Activated T-helper 2 cell treated with anti-CD3 and anti-CD28 coated beads, Interferon-gamma antibody, Interleukin-2, Interleukin-4, amounts not matched to agents 10 μg/mL and 5 μg/mL and 100 μg/mL, durations not matched to agents 14 hours and 24 hours and 36 hours (primary cell): ENCODE data around the gene HNRNPH3. TPM values are rescaled to one million over a fixed set of nuclear protein-coding genes. Genes with fewer than 3 reads are reported as not detected.

Experiments used
- DNase-seq: peaks from one replicate; pipeline ENCODE4 v3.0.0; 2021; ENCODE audit warnings: low spot score
- H3K27ac Mint-ChIP-seq: one replicate; pipeline ENCODE4 v1.8.0; 2021; ENCODE audit warnings: mixed read lengths
- H3K27me3 Mint-ChIP-seq: one replicate; pipeline ENCODE4 v1.8.0; 2021; ENCODE audit warnings: low read depth, mixed read lengths
- H3K36me3 Mint-ChIP-seq: one replicate; pipeline ENCODE4 v1.8.0; 2021; ENCODE audit warnings: low read depth, mixed read lengths
- H3K4me1 Mint-ChIP-seq: one replicate; pipeline ENCODE4 v1.8.0; 2021; ENCODE audit warnings: low read depth, mixed read lengths
- H3K4me3 Mint-ChIP-seq: one replicate; pipeline ENCODE4 v1.8.0; 2021; ENCODE audit warnings: low read depth, mild to moderate bottlenecking, moderate library complexity, mixed read lengths
- H3K9me3 Mint-ChIP-seq: one replicate; pipeline ENCODE4 v1.8.0; 2021; ENCODE audit warnings: mixed read lengths
- intact Hi-C: fragments of 100-400 bp; cut with micrococcal nuclease; formaldehyde crosslinking; loops from one replicate; pipeline ENCODE4 v1.15.1; 2023
- total RNA-seq: library from RNA; stranded (reverse); gene quantifications from 2 replicates; pipeline ENCODE4 v1.2.3, GENCODE V29; 2022

HNRNPH3 gene
- total RNA-seq, 1 donor from 2014 or later: 183 TPM

GRCh38 chr10:68366600-68366999 lies 34.7 kb downstream of the HNRNPH3 start:
- no peak for DNase-seq
- peaks cover 4% of the 10 kb centered on the region for H3K4me1 Mint-ChIP-seq
- peaks cover 37% of the 10 kb centered on the region for H3K36me3 Mint-ChIP-seq
- H3K27me3 Mint-ChIP-seq: no peaks in the 10 kb centered on the region
- H3K27ac Mint-ChIP-seq: no peak overlapping the region
- peaks cover 9% of the 10 kb centered on the region for H3K9me3 Mint-ChIP-seq
- intact Hi-C loops: no loop called here
- no peak overlapping the region for H3K4me3 Mint-ChIP-seq

DNA sequence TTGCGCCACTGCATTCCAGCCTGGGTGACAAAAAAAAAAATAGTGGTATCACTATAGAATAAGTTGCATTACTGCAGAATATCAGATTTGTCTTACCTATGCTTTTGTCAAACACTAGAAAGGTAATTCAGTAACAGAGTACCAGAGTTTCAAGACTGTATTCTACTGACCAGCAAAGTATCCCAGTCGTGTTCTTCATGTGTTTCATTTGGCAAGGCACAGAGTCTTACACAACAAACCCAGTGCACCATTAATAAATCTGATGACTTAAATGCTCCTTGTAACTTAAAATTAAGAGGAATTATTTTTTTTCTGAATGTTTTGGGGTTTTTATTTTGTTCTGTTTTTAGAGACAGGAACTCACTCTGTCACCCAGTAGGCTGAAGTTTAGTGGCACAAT lies 35.3 kb downstream of the HNRNPH3 start:
- Mint-ChIP-seq H3K4me3 (no peak overlapping the region), H3K27ac (no peak overlapping the region), H3K9me3 (peaks cover 12% of the 10 kb centered on the region), H3K27me3 (no peaks in the 10 kb centered on the region), H3K36me3 (peaks cover 38% of the 10 kb centered on the region), H3K4me1 (peaks cover 4% of the 10 kb centered on the region)
- no peak for DNase-seq
- intact Hi-C loops: no loop called here

DNA sequence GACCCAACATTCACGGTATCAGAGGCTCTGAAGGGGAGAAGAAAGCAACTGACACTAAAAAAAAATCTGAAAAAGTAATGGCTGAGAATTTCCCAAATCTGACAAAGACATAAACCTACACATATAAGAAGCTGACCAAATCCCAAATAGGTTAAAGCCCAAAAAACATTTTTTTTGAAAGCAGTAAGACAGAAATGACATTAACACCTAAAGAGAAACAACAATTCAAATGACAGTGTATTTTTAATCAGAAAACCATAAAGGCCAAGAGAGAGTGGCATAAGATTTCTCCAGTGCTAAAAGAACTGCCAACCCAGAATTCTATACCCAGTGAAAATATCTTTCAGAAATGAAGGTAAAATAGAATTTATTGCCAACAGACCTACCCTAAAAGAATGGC lies 39.7 kb downstream of the HNRNPH3 start:
- DNase-seq: no peak
- H3K9me3 Mint-ChIP-seq: peaks cover 20% of the 10 kb centered on the region
- peaks cover 65% of the 10 kb centered on the region for H3K36me3 Mint-ChIP-seq
- intact Hi-C loops: no loop called here
- no peaks in the 10 kb centered on the region for H3K4me1 Mint-ChIP-seq
- H3K4me3 Mint-ChIP-seq: no peak overlapping the region
- no peaks in the 10 kb centered on the region for H3K27me3 Mint-ChIP-seq
- no peak overlapping the region for H3K27ac Mint-ChIP-seq

- intact Hi-C loops: no loop called here
- Mint-ChIP-seq H3K27ac (no peak overlapping the region), H3K4me1 (no peaks in the 10 kb centered on the region), H3K27me3 (no peaks in the 10 kb centered on the region), H3K9me3 (no peaks in the 10 kb centered on the region), H3K36me3 (peaks cover 35% of the 10 kb centered on the region), H3K4me3 (no peak overlapping the region)
- no peak for DNase-seq
Measured at GRCh38 chr10:68385740-68386139, 53.9 kb downstream of the HNRNPH3 start.

Other genes with a start within 250 kb of the HNRNPH3 start
- not detected in 2 replicates for gene MYPN, start 222.6 kb upstream of the HNRNPH3 start, total RNA-seq
- not detected in 2 replicates for gene ATOH7, start 100.0 kb upstream of the HNRNPH3 start, total RNA-seq
- gene PBLD, start 864 bp downstream of the HNRNPH3 start, total RNA-seq: 1.3 TPM in 2 replicates
- gene RUFY2, start 75.2 kb downstream of the HNRNPH3 start, total RNA-seq: 11.3 and 12.1 TPM in 2 replicates
- 51.6 and 54.3 TPM in 2 replicates for gene DNA2, start 139.9 kb downstream of the HNRNPH3 start, total RNA-seq
- 14.3 and 19.0 TPM in 2 replicates for gene SLC25A16, start 195.5 kb downstream of the HNRNPH3 start, total RNA-seq
- 1.5 and 1.6 TPM in 2 replicates for gene TET1, start 228.3 kb downstream of the HNRNPH3 start, total RNA-seq